Urothelium cell line (cell line): ENCODE results near the gene GALNT3.
A peak's percentile ranks its signal among the peaks of the same experiment; 100 is the strongest.

Source experiments
- DNase-seq: peaks from one replicate; pipeline ENCODE4 v3.0.0; 2011; ENCODE audit warnings: low spot score, mixed read lengths
- FAIRE-seq: peaks from 2 replicates; lab custom pipeline; 2011; peaks lifted over from hg19 to GRCh38; lab: Jason Lieb, UNC

The GALNT3 gene

GRCh38 chr2:165746501-165746900 is 47.5 kb downstream of the GALNT3 start:
- FAIRE-seq (no peak), DNase-seq (no peak)

- DNase-seq: no peak
- FAIRE-seq: no peak
Measured at GRCh38 chr2:165745916-165746315, 48.1 kb downstream of the GALNT3 start.

GRCh38 chr2:165743442-165743841 is 50.6 kb downstream of the GALNT3 start:
- no peak for DNase-seq
- FAIRE-seq: no peak

- FAIRE-seq: no peak
Measured at GRCh38 chr2:165725421-165725820, 68.6 kb downstream of the GALNT3 start.

GRCh38 chr2:165720511-165720910 is 73.5 kb downstream of the GALNT3 start:
- DNase-seq: peak; percentile 42
- FAIRE-seq: no peak

More at GRCh38 chr2:165725421-165725820, 68.6 kb downstream of the GALNT3 start:
- DNase-seq: peak; percentile 12

- DNase-seq: no peak
- FAIRE-seq: no peak
Measured at GRCh38 chr2:165718610-165719210, 75.3 kb downstream of the GALNT3 start.

- FAIRE-seq (no peak), DNase-seq (no peak)
Measured at GRCh38 chr2:165716091-165716490, 78.0 kb downstream of the GALNT3 start.

GRCh38 chr2:165706960-165707487 is 87.0 kb downstream of the GALNT3 start:
- FAIRE-seq (no peak), DNase-seq (no peak)

- FAIRE-seq: no peak
- DNase-seq: no peak
Measured at GRCh38 chr2:165701147-165701546, 92.9 kb downstream of the GALNT3 start.

GRCh38 chr2:165700531-165700930 is 93.5 kb downstream of the GALNT3 start:
- FAIRE-seq (no peak), DNase-seq (no peak)

- DNase-seq (no peak), FAIRE-seq (no peak)
Measured at GRCh38 chr2:165699946-165700345, 94.1 kb downstream of the GALNT3 start.

- DNase-seq: peak; percentile 43
- no peak for FAIRE-seq
Measured at GRCh38 chr2:165698444-165698884, 95.6 kb downstream of the GALNT3 start.

- DNase-seq (no peak), FAIRE-seq (no peak)
Measured at GRCh38 chr2:165697748-165698443, 96.2 kb downstream of the GALNT3 start.
